Prostate gland (tissue), 2 donors: ENCODE data around the gene CGREF1. TPM values are rescaled to one million over a fixed set of nuclear protein-coding genes. Genes with fewer than 3 reads are reported as not detected.
A peak's percentile ranks its signal among the peaks of the same experiment; 100 is the strongest.

ENCODE experiments used
- DNase-seq: peaks from one replicate; pipeline ENCODE4 v3.0.0-alpha.2; 2019; ENCODE audit warnings: low spot score
- H3K27ac ChIP-seq, 2 donors: fragments of 200-600 bp; sonication (generic); 2 replicates each; pipeline ENCODE4 v1.5.1; 2017 to 2019
- H3K27me3 ChIP-seq: fragments of 200-600 bp; sonication (generic); replicated peaks from 2 replicates; pipeline ENCODE4 v1.5.1; 2019; ENCODE audit not compliant: insufficient read depth
- H3K36me3 ChIP-seq, 2 donors: fragments of 200-600 bp; sonication (generic); 1 replicate in 1 of 2; 2 replicates in 1 of 2; pipeline versions ENCODE4 v1.5.1 to v1.8.1; 2017 to 2019
- H3K4me1 ChIP-seq: fragments of 200-600 bp; sonication (generic); replicated peaks from 2 replicates; pipeline ENCODE4 v1.5.1; 2019
- H3K4me3 ChIP-seq, 2 donors: fragments of 200-600 bp; sonication (generic); 2 replicates each; pipeline ENCODE4 v1.5.1; 2017 to 2019
- H3K9me3 ChIP-seq: fragments of 200-600 bp; sonication (generic); 2 replicates; pipeline ENCODE4 v1.5.1; 2017
- CTCF ChIP-seq, 4 experiments: fragments of 200-600 bp in 2 of 4; fragments of 450-650 bp in 2 of 4; sonication (generic) in 2 of 4; IDR thresholded peaks; 1 replicate in 3 of 4; 2 replicates in 1 of 4; pipeline ENCODE4 v1.5.1; 2016 to 2019; ENCODE audit warnings: antibody characterized with exemption in 4 of 4, mild to moderate bottlenecking in 2 of 4, moderate library complexity in 2 of 4
- POLR2A ChIP-seq: fragments of 450-650 bp; IDR thresholded peaks from one replicate; pipeline ENCODE4 v1.6.1; 2016; ENCODE audit warnings: antibody characterized with exemption, mild to moderate bottlenecking
- POLR2AphosphoS5 ChIP-seq: sonication (generic); formaldehyde crosslinking; IDR thresholded peaks from one replicate; pipeline ENCODE4 v1.6.1; 2017; ENCODE audit warnings: antibody characterized with exemption
- WGBS: methylation state at CpG from one replicate; pipeline ENCODE4 v1.1.5; 2018; 5-methylcytosine and 5-hydroxymethylcytosine counted together
- intact Hi-C: fragments of 100-400 bp; cut with DNase I; formaldehyde crosslinking; loops from one replicate; pipeline ENCODE4 v1.14.2; 2022
- total RNA-seq, 2 donors: library from RNA; depleted of rRNA; stranded (reverse); fragments of >200 nt; gene quantifications; one replicate each; pipeline ENCODE4 v1.1.0, GENCODE V29; 2016

The CGREF1 gene
- total RNA-seq, 2 donors from 2014 or later = 4.9 to 10.7 TPM

DNA sequence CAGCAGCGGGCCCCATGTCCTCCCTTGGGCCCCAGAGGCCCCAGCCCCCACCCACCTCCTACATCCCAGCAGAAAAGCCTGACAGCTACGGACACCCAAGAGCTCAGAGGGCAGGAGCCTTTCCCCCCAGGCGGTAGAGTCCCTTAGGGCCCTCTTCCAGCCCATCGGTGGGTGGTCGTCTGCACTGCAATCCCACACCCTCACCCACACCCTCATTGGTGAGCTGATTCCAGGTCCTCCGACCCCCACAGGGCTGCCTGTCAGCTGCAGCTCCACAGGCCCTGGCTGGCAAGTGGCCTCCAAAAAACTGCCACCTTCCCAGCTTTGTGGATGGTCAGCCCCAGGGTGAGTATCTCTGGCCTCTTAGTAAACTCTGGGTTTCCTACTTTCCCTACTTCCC, 40.3 kb upstream of the CGREF1 start:
- Histone ChIP-seq H3K9me3 (no peaks in the 10 kb centered on the region), H3K27me3 (no peaks in the 10 kb centered on the region), H3K27ac (no peak overlapping the region), H3K4me3 (no peak overlapping the region), H3K4me1 (no peaks in the 10 kb centered on the region), H3K36me3 (no peaks in the 10 kb centered on the region)
- DNase-seq = no peak
- WGBS = 73% methylated on average over 6 of the region's 6 CpGs
- TF ChIP-seq POLR2A (no peak), POLR2AphosphoS5 (no peak), CTCF (IDR thresholded peaks at IDR 0.05) (no peak)
- intact Hi-C loops = no loop called here

DNA sequence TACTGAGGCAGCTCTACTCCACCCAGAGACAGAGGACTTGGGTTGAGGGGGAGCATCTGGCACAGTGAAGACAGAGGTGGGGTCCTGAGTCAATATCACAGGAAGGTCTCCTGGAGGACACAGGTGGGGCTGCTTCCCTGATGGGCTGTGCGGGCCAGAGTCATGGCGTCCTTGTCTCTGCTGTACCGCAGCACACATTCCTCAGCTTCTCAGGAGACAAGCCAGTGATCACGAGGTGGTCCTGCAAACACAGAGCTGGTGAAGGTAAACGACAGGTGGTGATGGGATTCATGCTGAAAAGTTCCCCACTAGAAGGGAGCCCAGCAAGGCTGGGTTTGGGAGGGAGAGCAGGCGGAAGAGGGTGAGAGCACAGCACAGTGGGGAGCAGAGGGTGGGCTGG, 39.5 kb upstream of the CGREF1 start:
- intact Hi-C loops = no loop called here
- Histone ChIP-seq H3K4me1 (no peaks in the 10 kb centered on the region), H3K27ac (no peak overlapping the region), H3K27me3 (no peaks in the 10 kb centered on the region), H3K4me3 (no peak overlapping the region), H3K9me3 (no peaks in the 10 kb centered on the region), H3K36me3 (no peaks in the 10 kb centered on the region)
- DNase-seq = no peak
- no peak for TF ChIP-seq POLR2AphosphoS5
- TF ChIP-seq CTCF (IDR thresholded peaks at IDR 0.05) = no peak
- TF ChIP-seq POLR2A = no peak
- WGBS = 62% methylated on average over 6 of the region's 6 CpGs

DNA sequence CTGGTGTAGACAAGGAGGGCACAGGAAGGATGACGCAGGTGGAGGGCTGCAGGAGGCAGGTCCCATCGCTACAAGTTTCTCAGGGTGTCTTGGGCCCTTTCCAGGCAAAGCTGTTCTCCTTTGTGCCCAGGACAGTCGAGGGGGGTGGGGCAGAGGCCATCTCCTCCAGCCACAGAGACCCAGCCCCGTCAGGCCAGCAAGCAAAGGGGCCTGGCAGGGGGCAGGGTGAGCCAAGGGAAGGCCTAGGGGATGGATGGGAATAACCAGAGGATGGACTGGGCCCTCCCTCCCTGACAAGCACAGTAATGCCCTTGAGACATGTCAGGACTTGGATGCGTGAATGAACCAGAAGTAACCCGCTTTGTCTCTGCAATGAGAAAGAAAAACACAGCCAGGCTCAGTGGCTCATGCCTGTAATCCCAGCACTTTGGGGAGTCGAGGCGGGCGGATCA, 36.2 kb upstream of the CGREF1 start:
- Histone ChIP-seq H3K27ac (peak overlapping the region in 1 of 2 donors; percentile 30), H3K4me1 (no peaks in the 10 kb centered on the region), H3K9me3 (no peaks in the 10 kb centered on the region), H3K27me3 (no peaks in the 10 kb centered on the region), H3K36me3 (no peaks in the 10 kb centered on the region), H3K4me3 (no peak overlapping the region)
- intact Hi-C loops = no loop called here
- no peak for TF ChIP-seq POLR2AphosphoS5
- no peak for DNase-seq
- WGBS = 66% methylated on average over 8 of the region's 9 CpGs

DNA sequence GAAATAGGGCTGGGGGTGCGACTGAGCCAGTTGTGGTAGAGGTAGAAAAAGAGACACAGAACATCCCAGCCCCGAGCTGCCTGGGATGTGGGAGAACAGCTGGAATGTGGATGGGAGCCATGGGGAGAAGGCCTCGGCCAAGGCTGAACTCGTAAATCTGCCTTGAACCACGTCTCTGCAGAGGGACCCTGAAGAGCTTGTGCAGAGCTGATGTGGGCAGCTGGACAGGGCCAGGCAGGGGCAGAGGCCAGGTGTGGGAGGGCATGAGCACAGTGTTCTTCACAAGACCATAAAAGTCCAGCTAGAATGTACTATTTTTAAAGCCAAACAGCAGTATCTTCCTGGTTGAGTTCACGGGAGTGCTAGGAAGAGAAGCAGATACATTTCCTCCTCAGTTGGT, 35.6 kb upstream of the CGREF1 start:
- Histone ChIP-seq H3K9me3 (no peaks in the 10 kb centered on the region), H3K4me1 (no peaks in the 10 kb centered on the region), H3K27me3 (no peaks in the 10 kb centered on the region), H3K36me3 (no peaks in the 10 kb centered on the region), H3K27ac (peak overlapping the region in 1 of 2 donors; percentile 30), H3K4me3 (no peak overlapping the region)
- TF ChIP-seq CTCF (IDR thresholded peaks at IDR 0.05) (no peak), POLR2AphosphoS5 (peak; percentile 28), POLR2A (no peak)
- no peak for DNase-seq
- intact Hi-C loops = no loop called here
- WGBS = 25% methylated on average over 6 of the region's 6 CpGs

DNA sequence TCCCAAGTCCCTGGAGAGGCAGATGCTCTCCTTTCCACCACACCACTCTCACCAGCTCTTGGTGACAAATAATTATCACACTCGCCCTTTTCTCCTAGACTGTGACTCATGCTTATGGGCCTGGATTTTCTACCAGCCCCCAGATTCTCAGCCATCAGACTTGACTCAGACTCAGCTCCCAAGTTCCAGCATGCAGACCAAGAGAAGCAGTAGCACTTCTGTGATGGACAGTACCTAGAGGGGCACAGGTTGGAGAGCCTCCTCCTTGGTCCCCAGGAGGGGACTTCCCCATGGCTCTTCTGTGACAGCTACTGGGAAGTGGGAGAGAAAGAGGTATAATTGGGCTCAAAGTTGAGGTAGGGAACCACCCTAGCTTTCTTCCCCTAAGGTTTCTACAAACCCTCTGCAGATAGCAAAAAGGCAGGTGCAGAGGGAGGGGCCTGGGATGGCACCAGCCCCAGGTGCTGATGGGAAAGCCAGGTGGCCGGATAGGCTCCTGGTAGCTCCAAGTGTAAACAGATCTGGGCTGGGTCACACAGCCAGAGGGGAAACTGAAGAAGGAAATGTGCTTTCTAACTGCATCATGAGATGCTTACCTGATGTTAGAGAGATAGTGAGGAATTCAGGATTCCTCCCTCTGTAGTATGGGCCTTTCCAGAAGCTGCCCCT, 34.0 kb upstream of the CGREF1 start:
- no peak overlapping the region for H3K27ac ChIP-seq
- intact Hi-C loops = no loop called here

More for the DNA sequence above, 34.0 kb upstream of the CGREF1 start:
- TF ChIP-seq POLR2A (no peak), CTCF (IDR thresholded peaks at IDR 0.05) (no peak), POLR2AphosphoS5 (no peak)
- Histone ChIP-seq H3K4me1 (no peaks in the 10 kb centered on the region), H3K4me3 (no peak overlapping the region), H3K27me3 (no peaks in the 10 kb centered on the region), H3K36me3 (no peaks in the 10 kb centered on the region), H3K9me3 (no peaks in the 10 kb centered on the region)
- DNase-seq = no peak
- WGBS = 79% methylated on average over 2 of the region's 2 CpGs
